ENCODE measurements around the gene ORC6. TPM values are rescaled to one million over a fixed set of nuclear protein-coding genes. Genes with fewer than 3 reads are reported as not detected.
A peak's percentile ranks its signal among the peaks of the same experiment; 100 is the strongest.
"Not testable (repeated sequence)": the region's sequence is repeated elsewhere in the genome, so short reads cannot be mapped to it uniquely, and the experiment has no call there.

ORC6 gene
- total and polyA plus RNA-seq, 10 of the 15 experiments (the other 5 are each of a cell fraction or from before 2014, with no cell fraction given), result 25.7 to 88.5 (median 49.1) TPM

- TF ChIP-seq SREBF1 (IDR thresholded peaks at IDR 0.05; ENCODE audit: low read length) (no peak), CBX5 (IDR thresholded peaks at IDR 0.05; ENCODE audit: low read depth) (no peak), NFYB (IDR thresholded peaks at IDR 0.05; ENCODE audit: insufficient read depth, low read depth, low read length) (no peak), ETV6 (conservative IDR thresholded peaks at IDR 0.05 in 1 of 2, IDR thresholded peaks at IDR 0.05 in 1 of 2; ENCODE audit: borderline replicate concordance in 1 of 2, low read depth in 1 of 2) (no peak), STAT1 (conservative IDR thresholded peaks at IDR 0.05) (no peak), TARDBP (IDR thresholded peaks at IDR 0.05; ENCODE audit: borderline replicate concordance) (no peak)
These were observed 16.0 kb upstream of the ORC6 start (continued) for GRCh38 chr16:46673320-46674013.

- in situ Hi-C loops (cut with MboI); H4K20me1 ChIP-seq (ENCODE audit: control insufficient read depth, insufficient read depth); ATAC-seq; H3K9me3 ChIP-seq (replicated peaks; ENCODE audit: control insufficient read depth, insufficient read depth, low read length); H2AFZ ChIP-seq (ENCODE audit: control insufficient read depth, low read depth, low read length); H3K27ac ChIP-seq (ENCODE audit: control insufficient read depth, insufficient read depth); H3K27me3 ChIP-seq (replicated peaks in 1 of 2; ENCODE audit: control insufficient read depth in 2 of 2, insufficient read depth in 2 of 2, low read length in 1 of 2); H3K9ac ChIP-seq (ENCODE audit: control insufficient read depth, insufficient read depth, low read length); H3K4me3 ChIP-seq; H3K4me1 ChIP-seq (ENCODE audit: control insufficient read depth, insufficient read depth, low read length); FAIRE-seq; H3K79me2 ChIP-seq (ENCODE audit: control insufficient read depth, insufficient read depth, low read length); intact Hi-C loops (cut with micrococcal nuclease; ENCODE audit: unreplicated experiment); DNase-seq (ENCODE audit: low read depth, low spot score); H3K4me2 ChIP-seq (ENCODE audit: control insufficient read depth, insufficient read depth): not testable (repeated sequence)
- BruUV-seq (replicated peaks), result TSS peak; percentile 36
- ChIA-PET CTCF (interaction anchor here (0.6 to 6.1 kb wide), 10 partner anchors 7 to 230 kb away, joined by 3 to 112 read pairs (median 4); partner anchors contain the start of gene ORC6), POLR2A (interaction anchor here (0.6 kb wide), 2 partner anchors 109 to 357 kb away, joined by 4 to 7 read pairs; no protein-coding TSS in a partner anchor), RAD21 (ENCODE audit: unreplicated experiment) (interaction anchor here (1.0 to 1.2 kb wide), 2 partner anchors 122 to 131 kb away, joined by 3 to 4 read pairs; no protein-coding TSS in a partner anchor), SMC1A (ENCODE audit: uncharacterized antibody, unreplicated experiment) (interaction anchor here (0.6 to 5.4 kb wide), 6 partner anchors 14 to 236 kb away, joined by 3 to 70 read pairs (median 3); no protein-coding TSS in a partner anchor)
- 100% methylated on average over 1 of the region's 1 CpG for whole genome bisulfite sequencing (ENCODE audit: insufficient coverage, insufficient replicate concordance, low lambda C conversion rate, missing lambda C conversion rate)
- peak; percentile 50; the same call in 1 of the 2 replicates for TF ChIP-seq ZBTB40 (IDR thresholded peaks at IDR 0.05; ENCODE audit: borderline replicate concordance)
- peaks cover 2 to 26% of the 10 kb centered on the region in 2 experiments for H3K36me3 ChIP-seq (ENCODE audit: control insufficient read depth in 2 of 2, insufficient read depth in 2 of 2, low read length in 1 of 2)
These were observed 11.5 kb upstream of the ORC6 start for GRCh38 chr16:46677943-46678342.

GRCh38 chr16:46681867-46682266 is 7.6 kb upstream of the ORC6 start:
- H3K4me3 ChIP-seq; H3K9me3 ChIP-seq (replicated peaks; ENCODE audit: control insufficient read depth, insufficient read depth, low read length); H2AFZ ChIP-seq (ENCODE audit: control insufficient read depth, low read depth, low read length); intact Hi-C loops (cut with micrococcal nuclease; ENCODE audit: unreplicated experiment); FAIRE-seq; H3K27me3 ChIP-seq (replicated peaks in 1 of 2; ENCODE audit: control insufficient read depth in 2 of 2, insufficient read depth in 2 of 2, low read length in 1 of 2); H3K4me2 ChIP-seq (ENCODE audit: control insufficient read depth, insufficient read depth); DNase-seq (ENCODE audit: low read depth, low spot score); in situ Hi-C loops (cut with MboI); H3K4me1 ChIP-seq (ENCODE audit: control insufficient read depth, insufficient read depth, low read length); H4K20me1 ChIP-seq (ENCODE audit: control insufficient read depth, insufficient read depth); H3K27ac ChIP-seq (ENCODE audit: control insufficient read depth, insufficient read depth); BruUV-seq (replicated peaks); H3K9ac ChIP-seq (ENCODE audit: control insufficient read depth, insufficient read depth, low read length); ATAC-seq: not testable (repeated sequence)
- 91% methylated on average over 2 of the region's 2 CpGs for WGBS (ENCODE audit: insufficient coverage, insufficient replicate concordance, low lambda C conversion rate, missing lambda C conversion rate)
- ChIA-PET RAD21 (ENCODE audit: unreplicated experiment) (interaction anchor here (1.2 kb wide), 1 partner anchor 10 kb away, joined by 3 read pairs; no protein-coding TSS in a partner anchor), CTCF (interaction anchor here (2.2 to 6.6 kb wide), 2 partner anchors 7 to 10 kb away, joined by 6 to 69 read pairs; no protein-coding TSS in a partner anchor), POLR2A (interaction anchor here (0.6 kb wide), 1 partner anchor 144 kb away, joined by 5 read pairs; no protein-coding TSS in a partner anchor), SMC1A (ENCODE audit: uncharacterized antibody, unreplicated experiment) (interaction anchor here (0.6 to 1.2 kb wide), 4 partner anchors 8 to 141 kb away, joined by 3 to 5 read pairs (median 3); no protein-coding TSS in a partner anchor)
- H3K36me3 ChIP-seq (ENCODE audit: control insufficient read depth in 2 of 2, insufficient read depth in 2 of 2, low read length in 1 of 2), result peaks cover 2 to 18% of the 10 kb centered on the region in 2 experiments
- peaks cover 36% of the 10 kb centered on the region for H3K79me2 ChIP-seq (ENCODE audit: control insufficient read depth, insufficient read depth, low read length)

Measured in GM12878 (cell line).